Measurements from ENCODE around the gene GHRHR.

Gene GHRHR

DNA sequence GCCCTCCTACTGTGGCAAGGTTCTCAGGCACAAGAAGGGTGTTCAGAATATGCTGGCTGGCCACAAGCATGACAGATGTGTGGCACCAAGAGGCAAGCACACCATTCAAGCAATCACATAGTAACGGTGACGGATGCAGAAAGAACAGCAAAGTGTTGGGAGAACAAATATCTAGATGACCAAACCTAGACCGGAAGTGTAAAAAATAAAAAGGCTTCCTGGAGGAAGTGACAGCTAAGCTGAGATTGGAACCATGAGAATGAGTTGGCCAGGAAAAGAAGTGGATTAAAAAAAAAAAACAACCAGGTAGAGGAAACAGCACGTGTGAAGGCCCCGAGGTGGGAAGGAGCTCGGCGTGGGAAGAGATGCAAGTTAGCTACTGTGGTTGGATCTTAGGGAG, 22.0 kb downstream of the GHRHR start:
- no peak for DNase-seq (ENCODE audit: low spot score)

DNA sequence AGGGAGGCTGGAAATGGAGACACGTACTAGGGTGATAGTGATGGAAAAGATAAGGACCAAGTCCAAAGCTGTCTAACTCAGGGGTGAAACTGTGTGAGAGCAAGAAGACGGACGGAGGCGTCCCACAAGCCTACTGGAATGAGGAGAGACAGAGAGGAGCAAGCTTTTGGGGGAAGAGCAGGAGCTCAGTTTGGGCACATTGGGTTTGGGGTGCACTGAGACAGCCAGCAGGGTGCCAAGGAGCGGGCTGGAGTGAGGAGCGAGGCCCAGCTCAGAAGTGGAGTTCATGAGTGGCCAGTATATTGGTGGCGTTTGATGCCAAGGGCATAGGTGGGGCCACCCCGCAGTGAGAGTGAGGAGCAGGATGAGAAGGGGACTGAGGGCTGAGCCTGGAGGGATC, 22.6 kb downstream of the GHRHR start:
- no peak for DNase-seq (ENCODE audit: low spot score)

DNA sequence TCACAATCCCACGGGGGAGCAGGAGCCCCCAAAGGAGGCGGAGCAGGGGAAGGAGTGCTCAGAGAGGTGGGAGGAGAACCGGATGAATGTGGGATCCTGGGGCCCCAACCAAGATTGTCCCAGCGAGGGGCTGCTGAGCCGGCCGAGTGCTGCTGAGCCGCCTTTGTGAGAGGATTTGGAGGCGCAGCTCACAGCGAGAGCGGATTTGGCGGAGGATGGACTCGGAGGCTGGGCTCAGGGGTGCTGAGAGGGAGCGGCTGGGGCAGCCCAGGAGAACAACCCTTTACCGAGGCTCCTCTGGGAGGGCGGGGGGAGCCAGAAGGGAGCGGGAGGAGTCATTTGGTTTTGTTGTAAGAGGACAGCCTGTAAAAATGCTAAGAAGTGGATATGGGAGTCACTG, 23.0 kb downstream of the GHRHR start:
- DNase-seq (ENCODE audit: low spot score) = no peak

GRCh38 chr7:30987178-30987577, 23.4 kb downstream of the GHRHR start:
- no peak for DNase-seq (ENCODE audit: low spot score)

DNA sequence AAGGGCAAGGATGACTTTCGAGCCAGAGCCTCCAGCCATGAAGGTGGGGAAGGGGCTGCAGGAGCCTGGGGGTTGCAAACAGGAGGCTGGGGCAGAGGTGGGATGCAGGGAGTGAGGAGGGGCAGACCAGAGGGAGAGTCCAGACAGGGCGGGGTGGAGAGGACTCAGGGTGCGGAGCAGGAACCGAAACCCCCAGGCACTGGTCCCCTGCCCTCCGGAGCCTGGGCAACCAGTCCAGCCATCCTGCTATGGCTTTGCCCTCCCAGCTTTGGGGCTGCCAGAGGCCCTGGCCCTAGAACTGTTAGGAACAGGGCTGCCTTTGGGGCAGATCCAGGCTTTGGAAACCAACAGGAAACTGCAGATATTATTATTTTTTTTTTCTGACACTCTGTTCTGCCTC, 24.2 kb downstream of the GHRHR start:
- DNase-seq (ENCODE audit: low spot score) = no peak

DNA sequence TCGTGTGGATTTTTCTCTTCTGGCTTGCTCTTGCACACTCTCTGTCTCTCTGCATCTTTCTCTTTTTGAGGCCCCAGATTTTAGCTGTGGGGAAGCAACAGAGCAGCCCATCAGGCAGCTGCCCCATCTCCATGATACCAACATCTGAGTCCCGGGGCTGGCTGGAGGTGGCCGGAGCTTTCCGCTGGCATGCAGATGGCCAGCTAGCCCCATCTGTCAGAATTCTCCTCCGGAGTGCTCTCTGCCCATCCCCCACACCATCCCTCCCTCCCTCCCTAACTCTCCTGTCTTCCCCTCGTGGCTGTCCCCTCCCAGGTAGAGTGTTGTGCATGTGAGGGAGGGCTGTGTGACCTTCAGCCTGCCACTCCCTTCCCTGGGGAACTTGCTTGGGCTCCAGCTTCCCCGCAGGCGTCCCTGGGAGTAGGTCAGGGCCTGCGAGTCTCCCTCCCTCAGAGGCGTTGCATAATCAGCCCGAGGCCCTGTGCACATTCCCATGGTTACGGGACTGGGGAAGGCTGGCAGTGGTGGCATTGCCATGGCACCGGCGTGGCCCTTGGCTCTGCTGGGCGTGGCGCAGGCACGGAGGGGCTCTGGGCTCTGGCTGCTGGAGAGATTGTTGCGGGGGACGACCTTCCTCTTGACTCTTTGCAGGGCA, 24.7 kb downstream of the GHRHR start:
- no peak for DNase-seq (ENCODE audit: low spot score)

- DNase-seq (ENCODE audit: low spot score) = no peak
These were observed 25.5 kb downstream of the GHRHR start for GRCh38 chr7:30989008-30989823.

DNA sequence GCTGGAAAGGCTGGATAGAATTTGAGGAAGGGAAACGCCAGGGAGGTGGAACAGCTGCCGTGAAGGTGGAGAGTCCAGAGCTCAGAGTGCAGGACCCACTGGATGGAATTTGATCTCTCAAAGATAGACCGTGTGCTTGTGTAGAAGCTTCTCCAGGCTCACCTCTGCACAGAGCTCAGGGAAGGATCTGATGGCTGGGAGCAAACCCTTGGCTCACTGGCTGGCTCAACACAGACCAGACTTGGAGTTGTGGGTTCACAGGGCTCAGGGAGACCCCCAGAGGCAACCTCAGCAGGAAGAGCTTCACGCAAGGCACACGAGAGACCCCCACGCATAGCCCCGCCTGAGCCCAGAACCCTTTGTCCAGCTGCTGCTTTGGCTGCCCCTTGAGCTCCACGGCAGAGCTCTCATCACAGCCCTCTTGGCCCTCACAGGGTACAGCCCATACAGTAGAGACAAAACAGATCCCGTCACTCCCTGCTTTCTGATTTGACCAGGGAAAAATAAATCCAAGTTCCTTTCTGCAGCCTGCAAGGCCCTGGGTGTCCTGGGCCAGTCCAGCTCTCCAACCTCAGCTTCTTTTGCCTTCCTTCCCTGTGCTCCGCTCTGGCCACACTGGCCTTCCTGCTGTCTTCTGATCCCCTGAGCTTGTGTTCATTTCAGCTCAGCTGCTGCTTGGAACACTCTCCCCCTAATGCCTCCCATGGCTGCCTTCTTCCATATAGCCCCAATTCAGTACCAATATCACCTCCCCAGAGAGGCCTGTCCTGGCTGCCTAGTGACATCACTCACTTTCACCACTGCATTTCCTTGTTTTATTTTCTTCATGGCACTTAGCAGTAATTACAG, 26.3 kb downstream of the GHRHR start:
- DNase-seq (ENCODE audit: low spot score) = no peak

- DNase-seq (ENCODE audit: low spot score) = no peak
These were observed 27.0 kb downstream of the GHRHR start for GRCh38 chr7:30990673-30991170.

DNA sequence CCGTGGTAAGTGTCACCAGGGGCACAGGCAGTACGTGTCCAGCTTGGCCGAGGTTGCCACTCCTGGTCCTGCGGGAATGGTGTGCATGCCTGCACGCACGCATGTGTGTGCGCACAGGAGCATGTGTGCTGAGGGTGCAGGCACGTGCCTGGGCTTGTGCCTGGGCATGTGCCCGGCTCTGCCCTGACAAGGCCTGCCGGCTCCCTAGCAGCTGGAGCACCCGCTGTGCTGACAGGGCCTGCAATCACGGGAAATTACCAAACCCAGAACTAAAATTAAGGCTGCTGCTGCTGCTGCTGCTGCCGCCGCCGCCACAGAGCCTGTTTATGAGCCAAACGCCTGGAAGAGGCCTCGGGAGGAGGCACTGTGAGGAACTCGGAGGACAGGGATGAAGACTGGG, 28.7 kb downstream of the GHRHR start:
- DNase-seq (ENCODE audit: low spot score) = no peak

DNA sequence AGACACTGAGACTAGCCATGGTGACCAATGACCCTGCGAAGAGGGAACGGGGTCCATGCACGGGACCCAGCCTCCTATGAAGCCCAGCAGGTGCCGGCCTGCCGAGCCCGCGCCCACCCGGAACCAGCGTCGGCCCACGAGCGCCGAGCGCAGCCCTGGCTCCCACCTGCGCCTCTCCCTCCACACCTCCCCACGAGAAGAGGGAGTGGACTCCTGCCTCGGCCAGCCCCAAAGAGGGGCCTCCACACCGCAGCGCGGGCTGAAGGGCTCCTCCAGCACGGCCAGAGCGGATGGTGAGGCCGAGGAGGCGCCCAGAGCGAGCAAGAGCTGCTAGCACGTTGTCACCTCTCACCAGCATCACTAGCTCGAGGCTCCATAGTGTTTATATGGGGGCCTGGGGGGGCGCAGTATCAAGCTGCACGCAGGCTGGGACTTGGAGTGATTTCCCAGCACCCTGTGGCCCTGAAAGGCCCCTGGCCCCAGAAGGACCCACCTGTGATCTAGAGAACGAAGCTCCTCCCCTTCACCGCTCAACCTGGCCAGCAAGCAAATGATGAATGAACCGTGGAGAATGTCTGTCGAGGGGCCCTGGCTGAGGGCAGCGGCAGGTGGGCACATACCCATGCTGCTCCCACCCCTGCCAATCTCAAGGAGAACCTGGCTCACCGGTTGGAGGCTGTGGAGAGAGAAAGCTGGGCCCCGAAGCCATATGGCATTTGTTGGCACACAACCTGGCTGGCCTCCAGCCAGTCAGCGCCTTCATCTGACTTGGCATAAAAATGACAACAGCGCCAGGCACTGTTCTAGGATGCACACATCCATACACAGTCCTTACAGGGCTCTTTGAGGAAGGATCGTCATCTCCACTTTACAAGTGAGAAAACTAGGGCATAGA, 30.7 kb downstream of the GHRHR start:
- DNase-seq (ENCODE audit: low spot score) = no peak

DNA sequence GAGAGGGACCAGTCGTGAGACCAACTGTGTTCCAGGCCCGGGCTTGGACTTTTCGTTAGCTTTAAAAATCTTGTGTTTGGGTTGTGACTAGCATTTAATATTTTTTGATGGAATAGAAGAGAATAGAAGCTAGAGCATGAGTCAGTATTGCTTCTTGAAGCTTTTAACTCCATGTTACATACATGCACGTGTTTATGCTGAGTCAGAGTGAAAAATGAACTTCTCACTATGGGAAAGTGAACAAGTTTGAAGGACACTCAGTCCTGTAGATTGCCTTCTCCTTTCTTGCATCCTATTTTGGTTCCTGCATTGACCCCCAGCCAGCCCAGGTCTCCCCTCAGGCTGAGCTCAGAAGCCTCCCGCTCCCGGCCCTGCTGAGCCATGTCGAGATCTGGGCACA, 31.8 kb downstream of the GHRHR start:
- DNase-seq (ENCODE audit: low spot score) = no peak

- no peak for DNase-seq (ENCODE audit: low spot score)
These were observed 32.5 kb downstream of the GHRHR start for GRCh38 chr7:30996256-30996655.

DNA sequence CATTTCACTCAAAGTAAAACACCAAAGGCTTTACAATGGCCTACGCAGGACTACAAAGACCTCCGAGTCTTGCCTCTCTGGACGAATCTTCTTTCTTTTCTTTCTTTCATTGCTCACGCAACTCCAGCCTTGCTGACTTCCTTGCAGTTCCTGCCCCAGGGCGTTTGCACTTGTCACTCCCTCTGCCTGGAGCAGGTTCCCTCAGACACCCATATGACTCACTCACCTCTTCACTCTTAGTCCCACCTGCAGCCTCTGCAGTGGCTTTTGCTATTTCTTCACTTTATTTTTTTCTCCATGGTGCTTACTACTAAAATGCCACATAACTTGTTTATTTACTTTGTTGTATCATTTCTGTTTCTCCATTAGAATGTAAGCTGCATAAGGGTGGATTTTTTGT, 33.1 kb downstream of the GHRHR start:
- DNase-seq (ENCODE audit: low spot score) = no peak

DNA sequence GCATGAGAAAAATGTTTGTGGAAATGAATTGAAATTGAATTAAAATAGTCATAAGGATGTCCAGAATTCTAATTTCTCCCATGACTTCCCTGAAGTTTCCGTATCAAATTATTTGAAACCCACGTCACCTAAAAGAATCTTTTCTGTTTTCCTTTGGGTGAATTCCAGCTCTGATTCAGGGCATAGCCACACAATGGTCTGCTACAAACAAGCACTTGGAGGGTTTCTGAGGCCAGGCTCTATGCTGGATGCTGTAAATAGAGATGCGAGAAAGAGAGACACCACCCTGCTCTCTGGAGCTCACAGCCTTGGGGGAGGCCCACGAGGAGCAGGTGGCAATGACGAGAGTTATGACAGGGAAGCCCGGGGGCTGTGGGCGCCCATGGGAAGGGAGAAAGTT, 33.6 kb downstream of the GHRHR start:
- DNase-seq (ENCODE audit: low spot score) = no peak

DNA sequence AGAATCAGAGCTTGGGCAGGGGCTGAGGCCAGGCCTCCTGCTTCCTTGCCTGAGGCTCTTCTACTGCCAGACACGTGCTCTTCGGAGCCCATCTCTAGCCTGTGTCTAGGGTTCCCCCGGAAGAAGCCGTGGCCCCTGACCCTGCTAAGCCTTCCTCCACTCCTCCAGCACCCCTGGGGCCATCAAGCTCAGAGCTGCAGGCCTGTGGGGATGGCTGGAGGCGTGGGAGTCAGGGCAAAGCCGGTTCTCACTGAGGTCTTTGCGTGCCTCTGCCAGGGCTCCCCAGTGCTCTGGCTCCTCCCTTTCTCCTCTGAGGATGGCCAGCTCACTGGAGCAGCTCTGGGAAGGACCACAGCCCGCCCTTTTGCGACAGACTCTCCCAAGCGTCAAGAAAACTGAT, 34.4 kb downstream of the GHRHR start:
- no peak for DNase-seq (ENCODE audit: low spot score)

DNA sequence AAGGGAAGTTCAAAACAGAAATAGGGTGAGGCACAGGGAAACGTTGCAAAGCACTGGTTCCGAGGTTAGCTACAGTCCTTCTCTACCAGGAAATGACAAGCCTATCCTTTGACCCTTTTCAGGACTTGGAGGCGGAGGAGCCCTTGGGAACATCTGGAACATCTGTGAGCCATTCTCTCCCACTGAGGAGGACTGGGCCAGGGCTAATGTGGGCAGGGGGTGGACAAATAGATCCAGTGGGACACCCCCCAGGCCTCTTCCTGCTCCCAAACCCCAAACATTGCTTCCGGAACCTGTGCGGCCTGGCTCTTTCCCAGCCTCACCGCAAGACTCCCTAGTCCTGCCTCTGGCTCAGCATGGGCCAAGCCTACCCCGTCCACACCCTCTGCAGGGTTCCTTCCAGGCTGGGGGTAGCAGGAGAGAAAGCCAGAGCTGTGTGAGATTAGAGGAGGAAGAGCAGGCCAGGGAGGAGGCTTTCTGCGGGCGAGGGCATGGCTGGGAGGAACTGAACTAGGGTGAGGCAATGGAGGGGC, 36.5 kb downstream of the GHRHR start:
- DNase-seq (ENCODE audit: low spot score) = no peak

DNA sequence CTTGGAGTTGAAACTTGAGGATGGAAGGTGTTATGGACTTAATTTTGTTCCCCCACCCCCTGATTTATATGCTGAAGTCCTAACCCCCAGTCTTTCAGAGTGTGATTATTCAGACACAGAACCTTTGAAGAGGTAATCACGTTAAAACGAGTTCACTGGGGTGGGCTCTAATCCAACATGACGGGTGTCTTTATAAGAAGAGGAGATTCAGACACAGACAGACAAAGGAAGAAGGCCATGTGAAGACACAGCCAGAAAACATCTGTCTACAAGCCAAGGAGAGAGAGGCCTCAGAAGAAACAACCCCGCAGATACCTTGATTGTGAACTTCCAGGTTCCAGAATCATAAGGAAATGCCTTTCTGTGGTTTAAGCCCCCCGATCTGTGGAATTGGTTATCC, 37.0 kb downstream of the GHRHR start:
- no peak for DNase-seq (ENCODE audit: low spot score)

- no peak for DNase-seq (ENCODE audit: low spot score)
These were observed 38.5 kb downstream of the GHRHR start for GRCh38 chr7:31002256-31002655.

GRCh38 chr7:31003097-31003496, 39.3 kb downstream of the GHRHR start:
- DNase-seq (ENCODE audit: low spot score) = no peak

DNA sequence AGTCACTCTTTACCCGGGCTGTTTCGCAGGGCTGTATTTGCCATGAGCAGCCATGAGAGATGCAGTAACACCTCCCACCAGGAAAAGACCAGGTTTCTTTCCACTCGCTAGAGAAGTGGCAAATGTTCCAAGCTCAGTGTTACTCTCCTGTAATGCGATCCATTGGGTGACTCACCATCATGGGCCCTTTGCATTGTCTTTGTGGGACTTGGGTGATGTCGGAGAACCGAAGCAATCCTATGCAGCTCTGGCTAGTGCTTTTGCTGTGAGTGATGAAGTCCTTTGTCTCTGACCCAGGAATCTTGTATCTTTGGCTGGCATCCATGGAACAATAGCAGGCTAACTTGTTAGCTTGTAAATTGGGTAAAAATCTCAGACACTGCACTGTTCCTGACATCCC, 40.0 kb downstream of the GHRHR start:
- no peak for DNase-seq (ENCODE audit: low spot score)

Measured in NAMALWA (cell line).